WTC11 (cell line): Measurements from ENCODE around the gene SLC12A9. TPM values are rescaled to one million over a fixed set of nuclear protein-coding genes. Genes with fewer than 3 reads are reported as not detected.

Experiments
- ATAC-seq: fragments of 200-7000 bp; cut with Tn5 transposase; 2 replicates; pipeline ENCODE4 v1.10.0; 2021; ENCODE audit warnings: mild to moderate bottlenecking, moderate library complexity
- CTCF ChIA-PET: fragments of 300-600 bp; sonication (Branson Sonifier 250); formaldehyde crosslinking; loops from one replicate; lab custom pipeline; 2021; ENCODE audit warnings: antibody characterized with exemption; lab: Charles Lee
- POLR2A ChIA-PET: fragments of 350-600 bp; sonication (Branson Sonifier 250); formaldehyde crosslinking; loops from one replicate; lab custom pipeline; 2021; ENCODE audit warnings: antibody characterized with exemption; lab: Charles Lee
- DNase-seq: peaks from one replicate; pipeline ENCODE4 v3.0.0; 2021; ENCODE audit warnings: low spot score
- H3K27ac Mint-ChIP-seq: 2 replicates; pipeline ENCODE4 v1.8.0; 2021; ENCODE audit warnings: mixed read lengths
- H3K27me3 Mint-ChIP-seq: 2 replicates; pipeline ENCODE4 v1.8.0; 2021; ENCODE audit warnings: low read depth, mild to moderate bottlenecking, moderate library complexity, mixed read lengths
- H3K36me3 Mint-ChIP-seq: 2 replicates; pipeline ENCODE4 v1.8.0; 2021; ENCODE audit warnings: mixed read lengths
- H3K4me1 Mint-ChIP-seq: 2 replicates; pipeline ENCODE4 v1.8.0; 2022; ENCODE audit warnings: mixed read lengths
- H3K4me3 Mint-ChIP-seq: 2 replicates; pipeline ENCODE4 v1.8.0; 2021; ENCODE audit warnings: mild to moderate bottlenecking, moderate library complexity, mixed read lengths
- H3K9me3 Mint-ChIP-seq: 2 replicates; pipeline ENCODE4 v1.8.0; 2021; ENCODE audit warnings: mixed read lengths
- ATF1 ChIP-seq: sonication (generic); formaldehyde crosslinking; IDR thresholded peaks from 2 replicates; pipeline ENCODE4 v1.8.1; 2023; ENCODE audit warnings: mild to moderate bottlenecking, moderate library complexity, missing genetic modification reagents
- CBFB ChIP-seq: sonication (generic); formaldehyde crosslinking; IDR thresholded peaks from 2 replicates; pipeline ENCODE4 v1.8.1; 2022; ENCODE audit warnings: mild to moderate bottlenecking, low read depth, missing genetic modification reagents
- E2F4 ChIP-seq: sonication (generic); formaldehyde crosslinking; IDR thresholded peaks from 2 replicates; pipeline ENCODE4 v1.8.1; 2022; ENCODE audit warnings: low read depth, mild to moderate bottlenecking, moderate library complexity, missing genetic modification reagents, borderline replicate concordance
- E2F5 ChIP-seq: sonication (generic); formaldehyde crosslinking; IDR thresholded peaks from 2 replicates; pipeline ENCODE4 v1.8.1; 2022; ENCODE audit warnings: mild to moderate bottlenecking, moderate library complexity, missing genetic modification reagents
- ELF4 ChIP-seq: sonication (generic); formaldehyde crosslinking; IDR thresholded peaks from 2 replicates; pipeline ENCODE4 v1.8.1; 2022; ENCODE audit warnings: low read depth, mild to moderate bottlenecking, moderate library complexity, missing genetic modification reagents
- EMX1 ChIP-seq: fragments of 250-450 bp; sonication (Bioruptor Pico); IDR thresholded peaks from 2 replicates; pipeline ENCODE4 v1.8.0; 2021; ENCODE audit warnings: mild to moderate bottlenecking
- ESRRA ChIP-seq: sonication (generic); formaldehyde crosslinking; IDR thresholded peaks from 2 replicates; pipeline ENCODE4 v1.8.1; 2022; ENCODE audit warnings: mild to moderate bottlenecking, missing genetic modification reagents, borderline replicate concordance
- HMGXB4 ChIP-seq: sonication (generic); formaldehyde crosslinking; IDR thresholded peaks from 2 replicates; pipeline ENCODE4 v1.8.1; 2023; ENCODE audit warnings: mild to moderate bottlenecking, moderate library complexity, missing genetic modification reagents
- JAZF1 ChIP-seq: fragments of 250-450 bp; sonication (Bioruptor Pico); IDR thresholded peaks from 2 replicates; pipeline ENCODE4 v1.9.0; 2021; ENCODE audit warnings: moderate library complexity, mild to moderate bottlenecking, inconsistent platforms
- MLX ChIP-seq: sonication (generic); formaldehyde crosslinking; IDR thresholded peaks from 2 replicates; pipeline ENCODE4 v1.8.1; 2023; ENCODE audit warnings: mild to moderate bottlenecking, missing genetic modification reagents, moderate library complexity
- MYBL2 ChIP-seq: sonication (generic); formaldehyde crosslinking; IDR thresholded peaks from 2 replicates; pipeline ENCODE4 v1.8.1; 2023; ENCODE audit warnings: mild to moderate bottlenecking, moderate library complexity, missing genetic modification reagents
- NR2C2 ChIP-seq: sonication (generic); formaldehyde crosslinking; IDR thresholded peaks from 2 replicates; pipeline ENCODE4 v1.8.0; 2022; ENCODE audit warnings: mild to moderate bottlenecking, missing genetic modification reagents
- SMAD3 ChIP-seq: sonication (generic); formaldehyde crosslinking; IDR thresholded peaks from 2 replicates; pipeline ENCODE4 v1.8.0; 2022; ENCODE audit warnings: missing genetic modification reagents, mild to moderate bottlenecking, borderline replicate concordance
- SOX15 ChIP-seq: fragments of 250-450 bp; sonication (Bioruptor Pico); IDR thresholded peaks from 2 replicates; pipeline ENCODE4 v1.9.0; 2021; ENCODE audit warnings: mild to moderate bottlenecking
- TEAD1 ChIP-seq: sonication (generic); formaldehyde crosslinking; IDR thresholded peaks from 2 replicates; pipeline ENCODE4 v1.8.0; 2022; ENCODE audit warnings: mild to moderate bottlenecking, missing genetic modification reagents
- ZBTB43 ChIP-seq: sonication (generic); formaldehyde crosslinking; IDR thresholded peaks from 2 replicates; pipeline ENCODE4 v1.8.1; 2023; ENCODE audit warnings: mild to moderate bottlenecking, missing genetic modification reagents
- ZNF219 ChIP-seq: sonication (generic); formaldehyde crosslinking; IDR thresholded peaks from 2 replicates; pipeline ENCODE4 v1.8.0; 2023; ENCODE audit warnings: missing genetic modification reagents, mild to moderate bottlenecking, borderline replicate concordance
- ZNF317 ChIP-seq: sonication (generic); formaldehyde crosslinking; IDR thresholded peaks from 2 replicates; pipeline ENCODE4 v1.8.1; 2023; ENCODE audit warnings: low read depth, mild to moderate bottlenecking, moderate library complexity, missing genetic modification reagents, borderline replicate concordance
- total RNA-seq: library from RNA; stranded (reverse); gene quantifications from 3 replicates; pipeline ENCODE4 v1.2.3, GENCODE V29; 2021
- TF ChIP-seq, protein P1 (sequence below): fragments of 200-600 bp; IDR thresholded peaks from 2 replicates; pipeline ENCODE4 v1.8.0; 2022; ENCODE audit warnings: antibody characterized with exemption
- TF ChIP-seq, protein P2 (sequence below): fragments of 250-450 bp; sonication (Bioruptor Pico); IDR thresholded peaks from 2 replicates; pipeline ENCODE4 v1.9.0; 2021; ENCODE audit warnings: moderate library complexity, mild to moderate bottlenecking, inconsistent platforms, borderline replicate concordance
- TF ChIP-seq, protein P3 (sequence below): sonication (generic); formaldehyde crosslinking; IDR thresholded peaks from 2 replicates; pipeline ENCODE4 v1.8.0; 2023; ENCODE audit warnings: missing genetic modification reagents, mild to moderate bottlenecking, borderline replicate concordance
- TF ChIP-seq, protein P4 (sequence below): sonication (generic); formaldehyde crosslinking; conservative IDR thresholded peaks from 2 replicates; pipeline ENCODE4 v1.8.1; 2022; ENCODE audit warnings: mild to moderate bottlenecking, missing genetic modification reagents

The SLC12A9 gene
- total RNA-seq, 1 experiment from 2014 or later = 39.3 TPM

DNA sequence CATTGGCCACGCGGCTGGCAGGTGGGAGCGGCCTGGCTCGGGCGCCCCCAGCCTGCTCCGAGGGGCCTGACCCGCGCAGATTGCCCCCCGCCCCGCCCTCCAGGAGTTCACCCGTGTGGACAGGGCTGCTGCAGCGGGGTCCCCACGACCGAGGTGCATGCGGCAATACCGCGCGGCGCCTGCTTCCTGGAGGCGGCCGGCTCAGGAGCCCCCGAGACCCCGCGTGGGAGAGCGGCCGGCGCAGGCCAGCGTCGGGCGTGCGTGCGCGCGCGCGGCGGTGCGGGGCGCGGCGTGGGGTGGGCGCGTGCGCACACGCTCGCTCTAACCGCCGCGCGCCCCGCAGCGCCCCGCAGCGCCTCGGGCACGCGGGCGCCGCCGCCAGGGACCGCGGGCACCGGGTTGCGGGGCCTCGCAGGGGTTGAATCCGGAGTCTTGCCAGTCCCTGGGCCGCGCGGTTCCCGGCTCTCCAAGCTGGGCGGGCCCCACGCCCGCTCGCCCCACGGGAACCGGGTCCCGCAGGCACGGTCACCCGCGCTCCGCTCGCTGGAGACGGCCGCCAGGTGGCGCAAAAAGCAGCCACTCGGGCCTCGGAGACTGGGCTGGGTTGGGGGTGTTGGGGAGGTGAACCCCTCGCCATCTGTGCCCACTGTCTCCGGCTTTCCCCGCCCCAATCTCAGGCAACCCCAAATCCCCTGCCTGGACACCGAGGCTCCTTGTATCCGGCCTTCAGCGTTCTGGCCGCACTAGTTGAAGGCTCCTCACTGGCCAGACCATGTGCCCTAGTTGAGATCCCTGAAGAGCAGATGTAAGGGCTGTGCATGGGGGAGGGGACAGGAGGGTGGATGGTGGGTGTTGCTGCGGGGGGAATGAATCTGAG lies 44.5 kb downstream of the SLC12A9 start:
- CTCF ChIA-PET = interaction anchor here (1.1 kb wide), 3 partner anchors 7 to 67 kb away, joined by 3 read pairs; partner anchors contain the start of gene UFSP1
- DNase-seq (peak; percentile 46), ATAC-seq (peak; percentile 8)
- Mint-ChIP-seq H3K9me3 (no peaks in the 10 kb centered on the region), H3K36me3 (no peaks in the 10 kb centered on the region), H3K4me3 (peak overlapping the region; percentile 74), H3K27me3 (peaks cover 32% of the 10 kb centered on the region), H3K4me1 (peaks cover 28% of the 10 kb centered on the region), H3K27ac (no peak overlapping the region)
- POLR2A ChIA-PET = no interaction called here
- TF ChIP-seq EMX1 (CRISPR knock-in tag) (no peak), SMAD3 (no peak), MLX (no peak), ATF1 (no peak), CBFB (CRISPR knock-in tag) (no peak), E2F4 (no peak), ZBTB43 (CRISPR knock-in tag) (no peak), SOX15 (no peak), HMGXB4 (CRISPR knock-in tag) (peak; percentile 83), MYBL2 (CRISPR knock-in tag) (0 out of 2 replicates have a peak, but pooled peaks have one; percentile 3), TEAD1 (no peak; the same call in 1 of the 2 replicates), ESRRA (no peak), ELF4 (CRISPR knock-in tag) (no peak), JAZF1 (CRISPR knock-in tag) (no peak), ZNF219 (CRISPR knock-in tag) (peak; percentile 48; the same call in 1 of the 2 replicates), ZNF317 (CRISPR knock-in tag) (no peak), NR2C2 (CRISPR knock-in tag) (no peak), E2F5 (CRISPR knock-in tag) (0 out of 2 replicates have a peak, but pooled peaks have one; percentile 22)
- TF ChIP-seq, protein P1, sequence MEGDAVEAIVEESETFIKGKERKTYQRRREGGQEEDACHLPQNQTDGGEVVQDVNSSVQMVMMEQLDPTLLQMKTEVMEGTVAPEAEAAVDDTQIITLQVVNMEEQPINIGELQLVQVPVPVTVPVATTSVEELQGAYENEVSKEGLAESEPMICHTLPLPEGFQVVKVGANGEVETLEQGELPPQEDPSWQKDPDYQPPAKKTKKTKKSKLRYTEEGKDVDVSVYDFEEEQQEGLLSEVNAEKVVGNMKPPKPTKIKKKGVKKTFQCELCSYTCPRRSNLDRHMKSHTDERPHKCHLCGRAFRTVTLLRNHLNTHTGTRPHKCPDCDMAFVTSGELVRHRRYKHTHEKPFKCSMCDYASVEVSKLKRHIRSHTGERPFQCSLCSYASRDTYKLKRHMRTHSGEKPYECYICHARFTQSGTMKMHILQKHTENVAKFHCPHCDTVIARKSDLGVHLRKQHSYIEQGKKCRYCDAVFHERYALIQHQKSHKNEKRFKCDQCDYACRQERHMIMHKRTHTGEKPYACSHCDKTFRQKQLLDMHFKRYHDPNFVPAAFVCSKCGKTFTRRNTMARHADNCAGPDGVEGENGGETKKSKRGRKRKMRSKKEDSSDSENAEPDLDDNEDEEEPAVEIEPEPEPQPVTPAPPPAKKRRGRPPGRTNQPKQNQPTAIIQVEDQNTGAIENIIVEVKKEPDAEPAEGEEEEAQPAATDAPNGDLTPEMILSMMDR = peak; percentile 74
- TF ChIP-seq, protein P2, sequence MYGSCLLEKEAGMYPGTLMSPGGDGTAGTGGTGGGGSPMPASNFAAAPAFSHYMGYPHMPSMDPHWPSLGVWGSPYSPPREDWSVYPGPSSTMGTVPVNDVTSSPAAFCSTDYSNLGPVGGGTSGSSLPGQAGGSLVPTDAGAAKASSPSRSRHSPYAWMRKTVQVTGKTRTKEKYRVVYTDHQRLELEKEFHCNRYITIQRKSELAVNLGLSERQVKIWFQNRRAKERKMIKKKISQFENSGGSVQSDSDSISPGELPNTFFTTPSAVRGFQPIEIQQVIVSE = no peak
- TF ChIP-seq, protein P3, sequence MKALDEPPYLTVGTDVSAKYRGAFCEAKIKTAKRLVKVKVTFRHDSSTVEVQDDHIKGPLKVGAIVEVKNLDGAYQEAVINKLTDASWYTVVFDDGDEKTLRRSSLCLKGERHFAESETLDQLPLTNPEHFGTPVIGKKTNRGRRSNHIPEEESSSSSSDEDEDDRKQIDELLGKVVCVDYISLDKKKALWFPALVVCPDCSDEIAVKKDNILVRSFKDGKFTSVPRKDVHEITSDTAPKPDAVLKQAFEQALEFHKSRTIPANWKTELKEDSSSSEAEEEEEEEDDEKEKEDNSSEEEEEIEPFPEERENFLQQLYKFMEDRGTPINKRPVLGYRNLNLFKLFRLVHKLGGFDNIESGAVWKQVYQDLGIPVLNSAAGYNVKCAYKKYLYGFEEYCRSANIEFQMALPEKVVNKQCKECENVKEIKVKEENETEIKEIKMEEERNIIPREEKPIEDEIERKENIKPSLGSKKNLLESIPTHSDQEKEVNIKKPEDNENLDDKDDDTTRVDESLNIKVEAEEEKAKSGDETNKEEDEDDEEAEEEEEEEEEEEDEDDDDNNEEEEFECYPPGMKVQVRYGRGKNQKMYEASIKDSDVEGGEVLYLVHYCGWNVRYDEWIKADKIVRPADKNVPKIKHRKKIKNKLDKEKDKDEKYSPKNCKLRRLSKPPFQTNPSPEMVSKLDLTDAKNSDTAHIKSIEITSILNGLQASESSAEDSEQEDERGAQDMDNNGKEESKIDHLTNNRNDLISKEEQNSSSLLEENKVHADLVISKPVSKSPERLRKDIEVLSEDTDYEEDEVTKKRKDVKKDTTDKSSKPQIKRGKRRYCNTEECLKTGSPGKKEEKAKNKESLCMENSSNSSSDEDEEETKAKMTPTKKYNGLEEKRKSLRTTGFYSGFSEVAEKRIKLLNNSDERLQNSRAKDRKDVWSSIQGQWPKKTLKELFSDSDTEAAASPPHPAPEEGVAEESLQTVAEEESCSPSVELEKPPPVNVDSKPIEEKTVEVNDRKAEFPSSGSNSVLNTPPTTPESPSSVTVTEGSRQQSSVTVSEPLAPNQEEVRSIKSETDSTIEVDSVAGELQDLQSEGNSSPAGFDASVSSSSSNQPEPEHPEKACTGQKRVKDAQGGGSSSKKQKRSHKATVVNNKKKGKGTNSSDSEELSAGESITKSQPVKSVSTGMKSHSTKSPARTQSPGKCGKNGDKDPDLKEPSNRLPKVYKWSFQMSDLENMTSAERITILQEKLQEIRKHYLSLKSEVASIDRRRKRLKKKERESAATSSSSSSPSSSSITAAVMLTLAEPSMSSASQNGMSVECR (CRISPR knock-in tag) = no peak
- TF ChIP-seq, protein P4, sequence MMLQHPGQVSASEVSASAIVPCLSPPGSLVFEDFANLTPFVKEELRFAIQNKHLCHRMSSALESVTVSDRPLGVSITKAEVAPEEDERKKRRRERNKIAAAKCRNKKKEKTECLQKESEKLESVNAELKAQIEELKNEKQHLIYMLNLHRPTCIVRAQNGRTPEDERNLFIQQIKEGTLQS (CRISPR knock-in tag) = no peak
